GM12875 (cell line): ENCODE measurements around the gene GUCY1A2.

Experiments used
- H3K4me3 ChIP-seq: one replicate; pipeline ENCODE4 v1.5.1; 2011; ENCODE audit warnings: low read depth, low read length, control low read depth
- TF ChIP-seq, protein P1 (sequence below): IDR thresholded peaks from 2 replicates; pipeline ENCODE4 v1.5.1; 2011; ENCODE audit warnings: low read depth, mild to moderate bottlenecking, control low read depth, inconsistent platforms, low read length, moderate library complexity, borderline replicate concordance; ENCODE audit not compliant: insufficient read depth

The GUCY1A2 gene

DNA sequence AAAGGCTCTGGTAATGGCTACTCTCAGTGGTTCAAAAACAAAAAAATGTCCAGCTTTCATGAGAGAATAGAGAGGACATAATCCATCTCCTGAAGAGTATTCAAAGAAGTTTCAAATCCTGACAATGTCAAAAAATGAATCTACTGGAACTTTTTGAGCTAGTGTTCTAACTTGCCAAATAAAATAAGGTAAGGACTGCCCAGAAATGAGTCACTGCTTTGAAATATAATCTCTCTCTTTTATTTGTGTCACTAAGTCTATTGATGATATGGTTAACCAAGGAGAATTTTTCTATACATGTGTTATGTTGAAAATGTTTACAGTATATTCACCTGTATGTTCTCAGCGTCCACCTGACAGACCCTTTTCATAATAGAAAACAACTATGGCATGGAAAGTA is 3.4 kb downstream of the GUCY1A2 start:
- TF ChIP-seq, protein P1, sequence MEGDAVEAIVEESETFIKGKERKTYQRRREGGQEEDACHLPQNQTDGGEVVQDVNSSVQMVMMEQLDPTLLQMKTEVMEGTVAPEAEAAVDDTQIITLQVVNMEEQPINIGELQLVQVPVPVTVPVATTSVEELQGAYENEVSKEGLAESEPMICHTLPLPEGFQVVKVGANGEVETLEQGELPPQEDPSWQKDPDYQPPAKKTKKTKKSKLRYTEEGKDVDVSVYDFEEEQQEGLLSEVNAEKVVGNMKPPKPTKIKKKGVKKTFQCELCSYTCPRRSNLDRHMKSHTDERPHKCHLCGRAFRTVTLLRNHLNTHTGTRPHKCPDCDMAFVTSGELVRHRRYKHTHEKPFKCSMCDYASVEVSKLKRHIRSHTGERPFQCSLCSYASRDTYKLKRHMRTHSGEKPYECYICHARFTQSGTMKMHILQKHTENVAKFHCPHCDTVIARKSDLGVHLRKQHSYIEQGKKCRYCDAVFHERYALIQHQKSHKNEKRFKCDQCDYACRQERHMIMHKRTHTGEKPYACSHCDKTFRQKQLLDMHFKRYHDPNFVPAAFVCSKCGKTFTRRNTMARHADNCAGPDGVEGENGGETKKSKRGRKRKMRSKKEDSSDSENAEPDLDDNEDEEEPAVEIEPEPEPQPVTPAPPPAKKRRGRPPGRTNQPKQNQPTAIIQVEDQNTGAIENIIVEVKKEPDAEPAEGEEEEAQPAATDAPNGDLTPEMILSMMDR, result no peak
- no peak overlapping the region for H3K4me3 ChIP-seq

DNA sequence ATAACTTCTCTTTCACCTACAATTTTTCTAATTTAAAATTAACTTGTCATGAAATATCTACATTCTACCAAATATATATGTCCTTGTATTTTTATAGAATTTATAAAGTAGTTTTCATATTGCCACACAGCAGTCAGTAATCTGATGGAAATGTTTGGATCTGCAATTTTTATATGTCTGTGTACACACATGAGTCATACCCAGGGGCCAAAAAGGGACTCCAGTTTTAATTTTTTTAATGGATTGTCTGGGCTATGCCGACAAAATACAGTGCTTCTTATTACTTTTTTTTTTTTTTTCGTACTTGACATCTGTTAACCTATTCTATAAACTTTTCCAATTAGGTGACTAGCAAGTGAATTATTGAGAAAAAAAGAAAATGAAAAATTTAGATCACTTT is 6.3 kb downstream of the GUCY1A2 start:
- TF ChIP-seq, protein P1, result no peak
- H3K4me3 ChIP-seq, result no peak overlapping the region

DNA sequence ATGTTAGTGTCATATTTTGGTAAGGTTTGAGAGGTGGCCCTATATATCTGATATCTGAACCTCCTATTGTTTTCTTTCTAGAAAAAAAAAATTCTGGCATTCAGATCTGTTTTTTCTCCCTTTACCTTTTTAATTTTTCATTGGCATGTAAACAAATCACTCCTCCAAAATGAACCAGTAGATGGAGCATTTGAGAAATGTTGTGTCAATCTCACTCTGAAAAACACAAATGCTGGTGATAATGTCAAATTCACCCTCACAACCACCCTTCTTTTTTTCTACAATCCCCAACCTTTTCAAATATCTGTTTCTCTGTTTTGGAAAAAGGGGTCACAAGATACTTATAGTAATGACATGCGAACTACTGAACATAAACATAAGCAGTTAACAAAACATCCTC is 9.1 kb downstream of the GUCY1A2 start:
- TF ChIP-seq, protein P1, result no peak
- no peak overlapping the region for H3K4me3 ChIP-seq

DNA sequence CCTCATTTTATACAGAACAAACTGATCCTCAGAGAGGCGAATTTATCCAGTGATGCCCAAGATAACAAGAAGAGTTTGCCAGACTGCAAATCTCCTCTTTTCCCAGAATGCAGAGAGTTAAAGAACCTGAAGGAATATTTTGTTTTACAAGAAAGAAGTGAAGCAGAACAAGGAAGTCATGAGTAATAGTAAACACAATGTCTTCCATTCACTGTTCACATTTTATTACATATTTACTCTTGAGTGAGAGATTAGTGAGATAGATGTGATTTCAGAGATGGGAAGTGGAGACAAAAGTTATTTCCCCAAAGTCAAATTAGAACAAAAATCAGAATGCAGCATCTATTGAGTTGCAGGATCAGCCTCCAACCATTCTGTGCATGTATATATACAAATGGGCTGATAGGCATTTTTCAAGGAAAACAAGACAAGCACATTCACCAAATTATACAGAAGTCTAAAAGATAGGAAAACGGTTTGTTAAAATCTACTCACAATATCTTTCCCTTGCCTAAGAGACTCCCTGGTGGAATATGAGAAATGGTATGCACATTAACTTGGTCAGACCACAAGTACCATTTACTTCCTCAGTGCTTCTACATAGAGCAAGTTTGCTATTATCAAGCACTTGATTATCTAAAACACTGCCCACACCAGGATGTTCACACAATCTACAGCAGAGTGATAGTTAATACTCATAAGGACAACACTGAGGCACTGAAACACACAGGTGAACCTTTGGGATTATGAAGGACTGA is 12.0 kb downstream of the GUCY1A2 start:
- H3K4me3 ChIP-seq, result no peak overlapping the region
- TF ChIP-seq, protein P1, result no peak

DNA sequence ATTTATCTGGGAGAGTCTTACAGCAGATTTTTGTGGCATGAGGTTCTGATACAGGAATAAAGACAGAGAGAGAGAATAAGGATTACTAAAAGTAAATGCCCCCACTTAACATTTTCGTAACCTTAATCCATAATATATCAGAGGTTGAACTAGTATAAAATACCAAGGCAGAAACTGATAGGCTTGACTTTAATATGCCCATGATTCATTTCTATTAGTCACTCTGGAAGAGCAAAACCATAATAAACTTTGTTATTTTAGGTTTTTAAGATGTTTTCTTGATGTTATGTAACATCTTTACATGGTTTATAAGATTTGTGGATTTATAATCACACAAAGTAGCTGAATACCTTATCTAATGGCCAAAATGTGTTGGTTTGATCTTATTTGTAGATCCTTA is 19.1 kb downstream of the GUCY1A2 start:
- no peak overlapping the region for H3K4me3 ChIP-seq
- TF ChIP-seq, protein P1, result no peak

DNA sequence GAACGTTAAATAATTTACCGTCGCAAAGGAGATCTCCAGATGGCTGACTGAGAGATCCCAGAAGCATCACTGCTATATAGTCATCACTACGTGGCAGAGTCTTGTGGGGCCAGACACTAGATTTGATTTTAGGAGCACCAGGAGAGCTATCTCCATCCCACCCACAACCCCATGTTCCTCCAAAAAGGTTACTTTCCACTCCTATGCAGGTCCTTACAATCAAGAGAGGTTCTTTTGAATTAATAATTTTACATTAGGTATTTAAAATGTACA is 19.4 kb downstream of the GUCY1A2 start:
- no peak overlapping the region for H3K4me3 ChIP-seq
- TF ChIP-seq, protein P1, result no peak

DNA sequence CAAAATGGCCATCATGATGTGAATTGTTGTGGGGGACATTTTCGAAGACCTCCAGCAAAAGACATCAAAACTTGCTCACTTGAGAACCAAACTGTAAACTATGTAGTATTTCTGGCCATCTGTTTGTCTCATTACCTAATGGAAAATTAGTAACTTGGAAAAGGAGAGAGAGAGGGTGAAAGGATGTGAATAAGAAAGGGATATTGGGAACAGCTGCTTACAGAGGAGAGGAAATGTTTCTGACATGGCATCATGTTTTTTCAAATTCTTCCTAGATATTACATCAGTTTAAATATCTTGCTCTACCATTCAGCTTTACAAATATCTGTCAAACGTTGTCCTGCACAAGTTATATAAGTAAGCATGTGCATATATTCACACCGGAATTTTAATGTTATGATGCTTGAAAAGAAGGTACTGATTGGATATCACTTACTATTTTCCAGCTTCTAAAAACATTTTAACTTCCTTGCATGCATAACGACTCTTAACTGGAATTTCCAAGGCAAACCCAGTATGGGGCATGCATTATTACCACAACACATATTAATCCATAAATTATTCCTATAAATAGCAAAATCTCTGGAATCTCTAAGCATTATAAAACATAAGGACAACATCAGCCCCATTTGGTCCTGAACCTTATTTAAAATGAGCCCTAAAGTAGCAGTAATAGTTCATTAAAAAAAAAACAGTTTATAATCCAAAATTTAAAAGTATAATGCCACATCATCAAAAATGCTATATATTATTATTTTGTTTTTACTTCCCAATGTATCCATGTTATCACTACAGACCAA is 20.0 kb downstream of the GUCY1A2 start:
- TF ChIP-seq, protein P1, result no peak
- no peak overlapping the region for H3K4me3 ChIP-seq
